Coronary artery (tissue), 2 donors: Measurements from ENCODE around the gene SLC24A3.
A peak's percentile ranks its signal among the peaks of the same experiment; 100 is the strongest.

Source experiments
- DNase-seq: peaks from one replicate; pipeline ENCODE4 v3.0.0-alpha.2; 2017; ENCODE audit warnings: low spot score
- H3K27ac ChIP-seq, 2 donors: fragments of 200-600 bp; sonication (generic); one replicate each; pipeline ENCODE4 v1.5.1; 2016 to 2019
- H3K4me3 ChIP-seq: fragments of 200-600 bp; sonication (generic); 2 replicates; pipeline ENCODE4 v1.5.1; 2016; ENCODE audit warnings: mild to moderate bottlenecking, moderate library complexity
- TF ChIP-seq, protein P1 (sequence below): fragments of 200-600 bp; sonication (generic); IDR thresholded peaks from one replicate; pipeline ENCODE4 v1.5.1; 2019; ENCODE audit warnings: antibody characterized with exemption

The SLC24A3 gene

GRCh38 chr20:19257865-19258264 lies 45.4 kb downstream of the SLC24A3 start:
- TF ChIP-seq, protein P1, sequence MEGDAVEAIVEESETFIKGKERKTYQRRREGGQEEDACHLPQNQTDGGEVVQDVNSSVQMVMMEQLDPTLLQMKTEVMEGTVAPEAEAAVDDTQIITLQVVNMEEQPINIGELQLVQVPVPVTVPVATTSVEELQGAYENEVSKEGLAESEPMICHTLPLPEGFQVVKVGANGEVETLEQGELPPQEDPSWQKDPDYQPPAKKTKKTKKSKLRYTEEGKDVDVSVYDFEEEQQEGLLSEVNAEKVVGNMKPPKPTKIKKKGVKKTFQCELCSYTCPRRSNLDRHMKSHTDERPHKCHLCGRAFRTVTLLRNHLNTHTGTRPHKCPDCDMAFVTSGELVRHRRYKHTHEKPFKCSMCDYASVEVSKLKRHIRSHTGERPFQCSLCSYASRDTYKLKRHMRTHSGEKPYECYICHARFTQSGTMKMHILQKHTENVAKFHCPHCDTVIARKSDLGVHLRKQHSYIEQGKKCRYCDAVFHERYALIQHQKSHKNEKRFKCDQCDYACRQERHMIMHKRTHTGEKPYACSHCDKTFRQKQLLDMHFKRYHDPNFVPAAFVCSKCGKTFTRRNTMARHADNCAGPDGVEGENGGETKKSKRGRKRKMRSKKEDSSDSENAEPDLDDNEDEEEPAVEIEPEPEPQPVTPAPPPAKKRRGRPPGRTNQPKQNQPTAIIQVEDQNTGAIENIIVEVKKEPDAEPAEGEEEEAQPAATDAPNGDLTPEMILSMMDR = no peak
- peak; percentile 29 for DNase-seq
- H3K27ac ChIP-seq = no peak overlapping the region
- H3K4me3 ChIP-seq = no peak overlapping the region

DNA sequence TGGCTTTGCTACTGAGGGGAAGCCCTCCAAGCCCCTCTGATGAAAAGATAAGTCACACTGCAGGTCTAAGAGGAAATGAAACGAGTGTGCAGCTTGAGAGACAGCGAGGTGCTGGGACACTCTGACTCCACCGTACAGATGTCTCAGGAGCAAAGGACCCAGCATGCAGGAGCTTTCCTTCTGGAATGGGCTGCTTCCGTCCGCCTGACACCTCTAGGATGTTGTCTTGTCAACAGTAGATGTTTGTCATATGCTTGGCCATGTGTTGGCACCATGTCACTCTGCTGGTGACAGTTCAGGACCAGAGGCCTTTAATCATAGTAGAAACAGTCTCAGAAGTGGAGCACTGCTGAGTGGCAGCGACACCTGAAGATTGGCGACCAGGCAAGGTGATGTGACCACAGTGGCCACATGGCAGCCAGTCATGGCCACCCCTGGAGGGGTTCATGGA lies 46.7 kb downstream of the SLC24A3 start:
- no peak overlapping the region for H3K4me3 ChIP-seq
- TF ChIP-seq, protein P1 = no peak
- peak; percentile 38 for DNase-seq
- no peak overlapping the region for H3K27ac ChIP-seq

DNA sequence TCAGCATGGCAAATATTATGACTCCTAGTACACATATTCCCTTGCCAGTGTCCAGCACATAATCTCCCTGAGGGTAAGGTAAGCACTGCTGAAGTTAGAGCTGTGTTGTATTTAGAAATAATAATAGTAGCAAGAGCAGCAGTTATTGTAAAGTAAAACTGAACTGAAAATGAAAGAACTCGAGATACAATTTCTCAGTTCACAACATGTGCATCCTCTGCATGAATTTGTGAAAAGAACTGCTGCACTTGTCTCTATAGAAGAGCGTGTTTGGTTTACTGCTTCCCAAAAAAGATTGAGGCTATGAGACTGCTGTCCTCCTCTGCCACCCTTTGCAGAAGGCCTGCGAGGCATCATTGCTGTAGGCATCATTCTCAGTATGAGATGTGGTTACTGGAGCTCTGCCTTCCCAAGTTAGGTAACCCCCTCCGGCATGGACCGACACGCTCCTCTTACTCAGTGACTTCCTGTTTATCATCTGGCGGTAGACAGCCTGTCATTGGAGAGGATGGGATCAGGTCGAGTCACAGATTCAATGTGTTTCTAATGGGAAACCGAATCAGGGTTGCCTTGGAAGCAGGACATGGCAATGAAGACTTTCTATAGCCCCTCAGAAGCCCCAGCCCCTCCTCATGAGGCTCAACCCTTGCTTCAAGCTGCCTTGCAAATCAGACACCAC lies 48.1 kb downstream of the SLC24A3 start:
- DNase-seq = peak; percentile 55

DNA sequence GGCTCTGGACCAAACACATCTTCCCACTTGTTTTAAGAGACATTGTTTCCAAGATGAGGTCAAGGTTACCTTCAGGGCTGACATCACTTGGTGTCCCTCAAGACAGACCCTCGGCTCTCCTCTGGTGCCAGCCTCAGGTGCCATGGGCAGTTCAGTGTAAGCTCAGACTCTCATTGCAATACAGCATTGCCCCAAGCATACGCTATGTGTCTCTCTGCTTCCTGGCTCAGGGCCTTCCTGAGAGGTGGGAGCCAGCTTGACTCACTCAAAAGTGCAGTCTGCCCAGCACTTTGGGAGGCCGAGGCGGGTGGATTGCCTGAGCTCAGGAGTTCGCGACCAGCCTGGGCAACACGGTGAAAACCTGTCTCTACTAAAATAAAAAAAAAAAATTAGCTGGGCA lies 51.7 kb downstream of the SLC24A3 start:
- TF ChIP-seq, protein P1 = no peak
- DNase-seq = peak; percentile 19
- H3K27ac ChIP-seq = no peak overlapping the region
- no peak overlapping the region for H3K4me3 ChIP-seq

More for the DNA sequence above, 48.1 kb downstream of the SLC24A3 start:
- TF ChIP-seq, protein P1 = no peak
- no peak overlapping the region for H3K27ac ChIP-seq
- no peak overlapping the region for H3K4me3 ChIP-seq

DNA sequence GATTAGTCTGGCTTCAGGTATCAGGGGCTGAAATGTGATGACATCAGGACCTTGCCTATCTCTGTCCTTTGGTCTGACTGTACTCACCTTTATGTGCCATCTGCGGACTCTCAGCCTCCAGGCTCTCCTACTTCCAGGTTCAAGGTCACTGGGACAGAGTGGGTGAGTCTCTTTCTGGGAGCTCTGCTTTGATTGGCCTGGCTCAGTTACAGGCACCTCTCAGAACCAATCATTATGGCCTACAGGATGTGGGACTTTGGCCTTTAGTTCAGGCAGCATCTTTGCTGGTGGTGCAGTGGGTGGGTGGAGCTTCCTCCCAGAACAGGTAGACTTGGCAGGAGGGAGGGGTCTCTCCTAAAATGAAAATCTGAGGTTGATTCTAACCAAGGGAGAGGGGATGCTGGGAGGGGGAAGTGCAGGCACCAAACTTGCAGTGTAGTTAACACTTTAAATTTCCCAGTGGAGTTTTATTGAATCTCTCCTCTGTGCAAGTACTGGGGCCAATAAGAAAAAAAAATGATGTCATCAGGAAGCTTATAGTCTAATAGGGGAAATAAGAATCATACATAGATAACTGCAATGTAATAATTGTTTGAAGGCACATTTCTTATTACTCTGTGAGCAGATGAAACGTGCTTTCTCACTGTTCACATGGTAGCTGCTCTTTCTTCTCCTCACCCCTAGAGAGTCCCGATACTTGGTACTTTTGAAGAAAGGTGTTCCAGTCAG lies 53.4 kb downstream of the SLC24A3 start:
- Histone ChIP-seq H3K27ac (no peak overlapping the region), H3K4me3 (no peak overlapping the region)
- DNase-seq = peak; percentile 17
- TF ChIP-seq, protein P1 = no peak

DNA sequence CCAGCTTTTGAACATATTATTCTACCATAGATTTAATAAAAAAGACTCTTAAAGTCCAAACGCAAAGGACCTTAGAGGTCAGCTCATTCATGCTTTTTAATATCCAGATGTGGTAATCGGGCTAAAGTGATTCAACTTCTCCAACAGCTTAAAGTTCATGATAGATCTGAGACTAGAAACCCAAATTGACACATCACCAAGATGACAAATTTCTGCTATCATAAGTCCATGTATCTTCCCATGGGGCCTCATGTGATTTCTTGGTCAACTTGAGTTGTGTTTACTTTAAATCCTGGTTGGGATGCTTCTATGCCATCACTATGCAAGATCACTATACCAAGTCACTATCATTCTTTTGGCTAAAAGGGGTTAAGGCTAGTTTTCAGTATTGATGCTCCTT lies 56.0 kb downstream of the SLC24A3 start:
- TF ChIP-seq, protein P1 = no peak
- H3K27ac ChIP-seq = no peak overlapping the region
- no peak for DNase-seq
- no peak overlapping the region for H3K4me3 ChIP-seq
